C4-2B (cell line): ENCODE measurements around the gene HIVEP2.

Source experiments
- ZFX ChIP-seq: fragments of 450-650 bp; IDR thresholded peaks from 2 replicates; pipeline ENCODE4 v1.6.1; 2017
- TF ChIP-seq, protein P1 (sequence below): fragments of 450-650 bp; conservative IDR thresholded peaks from 2 replicates; pipeline ENCODE4 v1.5.1; 2017; ENCODE audit warnings: mild to moderate bottlenecking

- TF ChIP-seq, protein P1, sequence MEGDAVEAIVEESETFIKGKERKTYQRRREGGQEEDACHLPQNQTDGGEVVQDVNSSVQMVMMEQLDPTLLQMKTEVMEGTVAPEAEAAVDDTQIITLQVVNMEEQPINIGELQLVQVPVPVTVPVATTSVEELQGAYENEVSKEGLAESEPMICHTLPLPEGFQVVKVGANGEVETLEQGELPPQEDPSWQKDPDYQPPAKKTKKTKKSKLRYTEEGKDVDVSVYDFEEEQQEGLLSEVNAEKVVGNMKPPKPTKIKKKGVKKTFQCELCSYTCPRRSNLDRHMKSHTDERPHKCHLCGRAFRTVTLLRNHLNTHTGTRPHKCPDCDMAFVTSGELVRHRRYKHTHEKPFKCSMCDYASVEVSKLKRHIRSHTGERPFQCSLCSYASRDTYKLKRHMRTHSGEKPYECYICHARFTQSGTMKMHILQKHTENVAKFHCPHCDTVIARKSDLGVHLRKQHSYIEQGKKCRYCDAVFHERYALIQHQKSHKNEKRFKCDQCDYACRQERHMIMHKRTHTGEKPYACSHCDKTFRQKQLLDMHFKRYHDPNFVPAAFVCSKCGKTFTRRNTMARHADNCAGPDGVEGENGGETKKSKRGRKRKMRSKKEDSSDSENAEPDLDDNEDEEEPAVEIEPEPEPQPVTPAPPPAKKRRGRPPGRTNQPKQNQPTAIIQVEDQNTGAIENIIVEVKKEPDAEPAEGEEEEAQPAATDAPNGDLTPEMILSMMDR, result no peak
- TF ChIP-seq ZFX, result no peak
Measured at GRCh38 chr6:142947714-142948480, 2.9 kb upstream of the HIVEP2 start.
